ENCODE results near the gene CASTOR2.
"Not testable (repeated sequence)": the region's sequence is repeated elsewhere in the genome, so short reads cannot be mapped to it uniquely, and the experiment has no call there.

Gene CASTOR2

GRCh38 chr7:75050501-75050900 lies 86.0 kb downstream of the CASTOR2 start:
- in situ Hi-C loops (cut with HindIII; ENCODE audit: low sequenced_read_pairs), result no loop called here

GRCh38 chr7:75054744-75055143 lies 90.2 kb downstream of the CASTOR2 start:
- in situ Hi-C loops (cut with HindIII; ENCODE audit: low sequenced_read_pairs), result no loop called here

- in situ Hi-C loops (cut with HindIII; ENCODE audit: low sequenced_read_pairs), result no loop called here
Measured at GRCh38 chr7:75055155-75055554, 90.7 kb downstream of the CASTOR2 start.

- in situ Hi-C loops (cut with HindIII; ENCODE audit: low sequenced_read_pairs), result no loop called here
Measured at GRCh38 chr7:75055830-75056772, 91.6 kb downstream of the CASTOR2 start.

GRCh38 chr7:75058406-75058805 lies 93.9 kb downstream of the CASTOR2 start:
- in situ Hi-C loops (cut with HindIII; ENCODE audit: low sequenced_read_pairs), result no loop called here

DNA sequence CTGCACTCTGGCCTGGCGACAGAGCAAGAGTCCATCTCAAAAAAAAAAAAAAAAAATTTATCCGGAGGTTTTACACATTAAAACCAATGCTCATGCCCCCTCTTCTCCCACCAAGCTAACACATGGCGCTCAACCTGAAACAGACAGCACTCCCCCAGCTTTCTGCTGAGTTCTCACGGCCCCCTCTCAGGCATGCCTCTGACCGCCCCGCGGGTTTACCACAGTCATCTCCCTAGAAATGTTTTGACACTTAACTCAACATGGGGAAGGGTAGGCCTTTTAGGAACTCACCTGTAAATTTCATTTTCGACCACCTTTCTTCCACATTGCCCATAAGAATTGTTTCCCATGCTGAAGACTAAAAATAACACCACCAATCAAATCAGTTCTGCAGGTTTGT lies 99.8 kb downstream of the CASTOR2 start:
- in situ Hi-C loops (cut with HindIII; ENCODE audit: low sequenced_read_pairs), result no loop called here

DNA sequence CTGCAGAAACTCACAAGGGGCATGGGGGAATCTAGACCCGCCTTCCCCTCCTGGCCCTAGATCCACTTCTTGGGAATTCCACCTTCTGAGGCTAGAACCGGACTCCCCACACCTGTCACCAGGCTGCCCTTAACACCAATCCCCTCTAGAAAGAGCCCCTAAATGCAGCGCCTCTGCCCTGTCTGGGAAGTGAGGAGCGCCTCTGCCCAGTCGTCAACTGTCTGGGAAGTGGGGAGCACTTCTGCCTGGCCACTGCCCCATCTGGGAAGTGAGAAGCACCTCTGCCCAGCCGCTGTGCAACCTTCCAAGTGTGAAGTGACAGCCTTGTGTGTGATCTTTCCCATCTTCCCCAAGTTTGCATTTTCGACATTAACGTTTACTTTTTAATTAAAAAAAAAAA lies 100.3 kb downstream of the CASTOR2 start:
- in situ Hi-C loops (cut with HindIII; ENCODE audit: low sequenced_read_pairs), result no loop called here

GRCh38 chr7:75066521-75066920 lies 102.0 kb downstream of the CASTOR2 start:
- in situ Hi-C loops (cut with HindIII; ENCODE audit: low sequenced_read_pairs), result no loop called here

- in situ Hi-C loops (cut with HindIII; ENCODE audit: low sequenced_read_pairs), result no loop called here
Measured at GRCh38 chr7:75072981-75073283, 108.4 kb downstream of the CASTOR2 start.

- in situ Hi-C loops (cut with HindIII; ENCODE audit: low sequenced_read_pairs), result not testable (repeated sequence)
Measured at GRCh38 chr7:75074262-75074641, 109.7 kb downstream of the CASTOR2 start.

Measured in endothelial cell of hepatic sinusoid (primary cell).